ENCODE data around the gene KCNN4.
A peak's percentile ranks its signal among the peaks of the same experiment; 100 is the strongest.

The KCNN4 gene

GRCh38 chr19:43763473-43763939 is 17.3 kb downstream of the KCNN4 start:
- peak overlapping the region; percentile 40; the same call in 1 of the 2 replicates for H3K9ac ChIP-seq (ENCODE audit: low read length)
- H3K4me1 ChIP-seq (ENCODE audit: low read length), result peaks cover 62% of the 10 kb centered on the region
- no peak for TF ChIP-seq EZH2phosphoT487 (IDR thresholded peaks at IDR 0.05; ENCODE audit: low read depth)
- TF ChIP-seq, protein P1, sequence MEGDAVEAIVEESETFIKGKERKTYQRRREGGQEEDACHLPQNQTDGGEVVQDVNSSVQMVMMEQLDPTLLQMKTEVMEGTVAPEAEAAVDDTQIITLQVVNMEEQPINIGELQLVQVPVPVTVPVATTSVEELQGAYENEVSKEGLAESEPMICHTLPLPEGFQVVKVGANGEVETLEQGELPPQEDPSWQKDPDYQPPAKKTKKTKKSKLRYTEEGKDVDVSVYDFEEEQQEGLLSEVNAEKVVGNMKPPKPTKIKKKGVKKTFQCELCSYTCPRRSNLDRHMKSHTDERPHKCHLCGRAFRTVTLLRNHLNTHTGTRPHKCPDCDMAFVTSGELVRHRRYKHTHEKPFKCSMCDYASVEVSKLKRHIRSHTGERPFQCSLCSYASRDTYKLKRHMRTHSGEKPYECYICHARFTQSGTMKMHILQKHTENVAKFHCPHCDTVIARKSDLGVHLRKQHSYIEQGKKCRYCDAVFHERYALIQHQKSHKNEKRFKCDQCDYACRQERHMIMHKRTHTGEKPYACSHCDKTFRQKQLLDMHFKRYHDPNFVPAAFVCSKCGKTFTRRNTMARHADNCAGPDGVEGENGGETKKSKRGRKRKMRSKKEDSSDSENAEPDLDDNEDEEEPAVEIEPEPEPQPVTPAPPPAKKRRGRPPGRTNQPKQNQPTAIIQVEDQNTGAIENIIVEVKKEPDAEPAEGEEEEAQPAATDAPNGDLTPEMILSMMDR (IDR thresholded peaks at IDR 0.05; ENCODE audit: low read depth, low read length), result no peak

GRCh38 chr19:43762814-43763213 is 18.0 kb downstream of the KCNN4 start:
- Histone ChIP-seq H2AFZ (ENCODE audit: low read depth, low read length) (no peak overlapping the region), H3K4me1 (ENCODE audit: low read length) (peaks cover 65% of the 10 kb centered on the region), H3K9me3 (ENCODE audit: insufficient read depth, low read length) (no peaks in the 10 kb centered on the region), H3K27me3 (ENCODE audit: low read depth, low read length) (no peaks in the 10 kb centered on the region), H3K4me3 (ENCODE audit: low read length) (no peak overlapping the region), H4K20me1 (ENCODE audit: insufficient read depth, low read length) (no peaks in the 10 kb centered on the region), H3K9ac (ENCODE audit: low read length) (no peak overlapping the region), H3K79me2 (ENCODE audit: low read length) (no peaks in the 10 kb centered on the region; the same call in 1 of the 2 replicates), H3K4me2 (ENCODE audit: low read length) (no peak overlapping the region), H3K27ac (ENCODE audit: low read length) (no peak overlapping the region), H3K36me3 (replicated peaks; ENCODE audit: low read depth, low read length) (peaks cover 37% of the 10 kb centered on the region)
- TF ChIP-seq, protein P1 (IDR thresholded peaks at IDR 0.05; ENCODE audit: low read depth, low read length), result no peak
- TF ChIP-seq EZH2phosphoT487 (IDR thresholded peaks at IDR 0.05; ENCODE audit: low read depth), result no peak

More at GRCh38 chr19:43763473-43763939, 17.3 kb downstream of the KCNN4 start:
- H3K36me3 ChIP-seq (replicated peaks; ENCODE audit: low read depth, low read length), result peaks cover 40% of the 10 kb centered on the region
- H2AFZ ChIP-seq (ENCODE audit: low read depth, low read length), result no peak overlapping the region
- H3K27me3 ChIP-seq (ENCODE audit: low read depth, low read length), result no peaks in the 10 kb centered on the region
- H4K20me1 ChIP-seq (ENCODE audit: insufficient read depth, low read length), result no peaks in the 10 kb centered on the region
- no peak overlapping the region for H3K4me3 ChIP-seq (ENCODE audit: low read length)
- H3K79me2 ChIP-seq (ENCODE audit: low read length), result no peaks in the 10 kb centered on the region; the same call in 1 of the 2 replicates
- H3K4me2 ChIP-seq (ENCODE audit: low read length), result peak overlapping the region; percentile 10; the same call in 1 of the 2 replicates
- H3K27ac ChIP-seq (ENCODE audit: low read length), result peak overlapping the region; percentile 49
- H3K9me3 ChIP-seq (ENCODE audit: insufficient read depth, low read length), result no peaks in the 10 kb centered on the region

DNA sequence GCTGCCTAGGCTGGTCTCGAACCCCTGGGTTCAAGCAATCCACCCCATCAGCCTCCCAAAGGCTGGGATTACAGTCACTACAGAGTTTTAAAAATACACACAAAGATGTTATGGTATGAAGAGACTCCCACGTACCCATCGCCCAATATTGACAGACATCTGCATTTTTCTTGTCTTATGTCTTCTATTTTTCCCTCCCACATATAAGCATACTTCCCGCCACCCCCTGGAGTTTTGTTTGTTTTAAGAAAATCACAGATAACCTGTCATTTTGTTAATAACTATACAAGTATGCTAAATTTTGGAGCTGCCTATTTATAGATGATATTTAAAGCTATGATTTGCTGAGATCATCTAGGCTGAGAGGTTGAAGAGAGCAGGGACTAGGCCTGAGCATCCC is 19.8 kb downstream of the KCNN4 start:
- no peaks in the 10 kb centered on the region for H4K20me1 ChIP-seq (ENCODE audit: insufficient read depth, low read length)
- no peak for TF ChIP-seq EZH2phosphoT487 (IDR thresholded peaks at IDR 0.05; ENCODE audit: low read depth)
- TF ChIP-seq, protein P1 (IDR thresholded peaks at IDR 0.05; ENCODE audit: low read depth, low read length), result no peak
- no peak overlapping the region for H3K9ac ChIP-seq (ENCODE audit: low read length)
- no peak overlapping the region for H3K27ac ChIP-seq (ENCODE audit: low read length)
- no peak overlapping the region for H2AFZ ChIP-seq (ENCODE audit: low read depth, low read length)
- H3K79me2 ChIP-seq (ENCODE audit: low read length), result peaks cover 8% of the 10 kb centered on the region
- H3K9me3 ChIP-seq (ENCODE audit: insufficient read depth, low read length), result no peaks in the 10 kb centered on the region
- no peak overlapping the region for H3K4me3 ChIP-seq (ENCODE audit: low read length)
- H3K4me2 ChIP-seq (ENCODE audit: low read length), result no peak overlapping the region
- peaks cover 33% of the 10 kb centered on the region for H3K36me3 ChIP-seq (replicated peaks; ENCODE audit: low read depth, low read length)
- no peaks in the 10 kb centered on the region for H3K27me3 ChIP-seq (ENCODE audit: low read depth, low read length)
- peaks cover 65% of the 10 kb centered on the region for H3K4me1 ChIP-seq (ENCODE audit: low read length)

DNA sequence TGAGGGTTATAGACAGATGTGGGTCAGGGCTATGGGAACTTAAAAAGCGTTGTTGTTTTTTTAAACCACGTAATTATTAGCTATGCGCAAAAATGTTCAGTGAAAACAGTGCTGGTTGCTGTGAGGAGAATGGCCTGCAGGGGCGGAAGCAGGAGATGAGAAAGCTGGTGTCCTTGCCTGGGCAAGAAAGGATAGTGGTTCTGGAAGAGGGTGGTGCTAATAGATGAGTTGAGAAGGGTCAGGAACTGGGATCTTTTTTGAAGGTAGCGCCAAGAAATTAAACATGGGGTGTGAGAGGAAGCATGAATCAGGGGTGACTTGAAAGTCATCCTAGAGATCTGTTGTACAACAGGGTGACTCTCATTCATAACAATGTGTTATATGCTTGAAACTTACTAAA is 21.3 kb downstream of the KCNN4 start:
- no peak overlapping the region for H3K4me3 ChIP-seq (ENCODE audit: low read length)
- H3K27me3 ChIP-seq (ENCODE audit: low read depth, low read length), result no peaks in the 10 kb centered on the region
- no peaks in the 10 kb centered on the region for H4K20me1 ChIP-seq (ENCODE audit: insufficient read depth, low read length)
- H3K4me1 ChIP-seq (ENCODE audit: low read length), result peaks cover 58% of the 10 kb centered on the region
- H3K9me3 ChIP-seq (ENCODE audit: insufficient read depth, low read length), result no peaks in the 10 kb centered on the region
- peaks cover 26% of the 10 kb centered on the region for H3K36me3 ChIP-seq (replicated peaks; ENCODE audit: low read depth, low read length)
- peaks cover 15% of the 10 kb centered on the region for H3K79me2 ChIP-seq (ENCODE audit: low read length)
- peak overlapping the region; percentile 32; the same call in 1 of the 2 replicates for H3K9ac ChIP-seq (ENCODE audit: low read length)
- TF ChIP-seq, protein P1 (IDR thresholded peaks at IDR 0.05; ENCODE audit: low read depth, low read length), result peak; percentile 44
- no peak for TF ChIP-seq EZH2phosphoT487 (IDR thresholded peaks at IDR 0.05; ENCODE audit: low read depth)
- H3K4me2 ChIP-seq (ENCODE audit: low read length), result peak overlapping the region; percentile 25
- H2AFZ ChIP-seq (ENCODE audit: low read depth, low read length), result no peak overlapping the region; the same call in 1 of the 2 replicates
- H3K27ac ChIP-seq (ENCODE audit: low read length), result peak overlapping the region; percentile 50
